Inferior parietal cortex (tissue), 1 donor: ENCODE measurements around the gene OTUD4.
"Not testable (repeated sequence)": the region's sequence is repeated elsewhere in the genome, so short reads cannot be mapped to it uniquely, and the experiment has no call there.

Experiments used
- DNase-seq: peaks from one replicate; pipeline ENCODE4 v3.0.0-alpha.2; 2016; ENCODE audit errors: extremely low spot score

OTUD4 gene

GRCh38 chr4:145180298-145181090, at the start of gene OTUD4:
Gene OTUD4, minus strand, starts transcription at chr4:145180589. Its CDS starts 616 bp downstream, at chr4:145179973.
- peak; percentile 88 for DNase-seq

- DNase-seq = not testable (repeated sequence)
These were observed 42.8 kb upstream of the OTUD4 start for GRCh38 chr4:145223228-145223627.

GRCh38 chr4:145221529-145221928, 41.1 kb upstream of the OTUD4 start:
- DNase-seq = not testable (repeated sequence)

- DNase-seq = no peak
These were observed 38.7 kb upstream of the OTUD4 start for GRCh38 chr4:145219090-145219489.

- no peak for DNase-seq
These were observed 37.9 kb upstream of the OTUD4 start for GRCh38 chr4:145218251-145218650.

GRCh38 chr4:145217349-145217748, 37.0 kb upstream of the OTUD4 start:
- no peak for DNase-seq

GRCh38 chr4:145216535-145216934, 36.1 kb upstream of the OTUD4 start:
- no peak for DNase-seq

GRCh38 chr4:145213245-145213644, 32.9 kb upstream of the OTUD4 start:
- DNase-seq = no peak

- no peak for DNase-seq
These were observed 27.5 kb upstream of the OTUD4 start for GRCh38 chr4:145207934-145208333.

- DNase-seq = peak; percentile 58
These were observed 23.0 kb upstream of the OTUD4 start for GRCh38 chr4:145203410-145203809.

- no peak for DNase-seq
These were observed 20.0 kb upstream of the OTUD4 start for GRCh38 chr4:145200366-145200765.

GRCh38 chr4:145199051-145199716, 18.8 kb upstream of the OTUD4 start:
- no peak for DNase-seq

- DNase-seq = no peak
These were observed 16.4 kb upstream of the OTUD4 start for GRCh38 chr4:145196747-145197146.

GRCh38 chr4:145195167-145195952, 15.0 kb upstream of the OTUD4 start:
- no peak for DNase-seq

- DNase-seq = no peak
These were observed 9.6 kb upstream of the OTUD4 start for GRCh38 chr4:145189981-145190380.

GRCh38 chr4:145186729-145187128, 6.3 kb upstream of the OTUD4 start:
- no peak for DNase-seq

GRCh38 chr4:145183581-145183980, 3.2 kb upstream of the OTUD4 start:
- DNase-seq = no peak

GRCh38 chr4:145183023-145183422, 2.6 kb upstream of the OTUD4 start:
- no peak for DNase-seq

- DNase-seq = no peak
These were observed 1.8 kb upstream of the OTUD4 start for GRCh38 chr4:145182222-145182621.

- DNase-seq = peak; percentile 50
These were observed 707 bp upstream of the OTUD4 start for GRCh38 chr4:145181091-145181501.

- not testable (repeated sequence) for DNase-seq
These were observed 510 bp downstream of the OTUD4 start for GRCh38 chr4:145179861-145180297.

- peak; percentile 63 for DNase-seq
These were observed 1.0 kb downstream of the OTUD4 start for GRCh38 chr4:145179281-145179860.
